OCI-LY1 (cell line): ENCODE measurements around the gene NWD2.

Source experiments
- CTCF ChIP-seq: fragments of 200-600 bp; sonication (generic), shearing (Covaris generic); IDR thresholded peaks from 2 replicates; pipeline ENCODE4 v1.5.1; 2017; ENCODE audit warnings: mild to moderate bottlenecking, antibody characterized with exemption, low read length, moderate library complexity, mixed read lengths
- EZH2 ChIP-seq: fragments of 200-600 bp; sonication (generic), shearing (Covaris generic); IDR thresholded peaks from 2 replicates; pipeline ENCODE4 v1.8.0; 2017; ENCODE audit warnings: borderline replicate concordance, mixed run types, mild to moderate bottlenecking, antibody characterized with exemption, low read length, moderate library complexity, mixed read lengths

GRCh38 chr4:37385424-37385823 lies 140.9 kb downstream of the NWD2 start:
- no peak for TF ChIP-seq CTCF
- no peak for TF ChIP-seq EZH2
